Measurements from ENCODE around the gene ITM2C.
A peak's percentile ranks its signal among the peaks of the same experiment; 100 is the strongest.

Gene ITM2C

GRCh38 chr2:230864605-230865306 is at the start of gene ITM2C:
TSS of gene ITM2C (plus strand) at chr2:230864942. CDS start at chr2:230865026, 84 bp downstream.
- peak; percentile 54 for DNase-seq (ENCODE audit: low read depth)

DNA sequence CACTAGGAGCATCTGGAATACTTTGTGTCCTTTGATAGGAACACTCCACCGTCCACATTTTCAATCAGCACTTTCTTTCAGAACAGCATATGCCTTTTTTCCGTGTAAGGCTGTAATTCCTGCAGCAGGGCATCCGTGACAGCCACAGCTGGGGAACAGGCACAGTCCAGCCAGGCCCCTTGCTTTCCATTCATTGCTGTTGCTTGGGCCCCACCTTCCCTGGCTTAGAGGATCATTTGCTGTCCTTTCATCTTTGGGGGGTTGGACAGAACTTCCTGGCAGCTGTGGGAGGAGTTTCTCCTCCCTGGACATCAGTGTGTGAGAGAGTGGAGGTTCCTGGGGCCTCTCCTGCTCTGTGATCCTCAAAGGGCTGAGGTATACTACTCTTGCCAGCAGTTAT is 49.7 kb upstream of the ITM2C start:
- no peak for DNase-seq (ENCODE audit: low read depth)

GRCh38 chr2:230816735-230817134 is 48.0 kb upstream of the ITM2C start:
- no peak for DNase-seq (ENCODE audit: low read depth)

- no peak for DNase-seq (ENCODE audit: low read depth)
Measured at GRCh38 chr2:230819433-230819832, 45.3 kb upstream of the ITM2C start.

- no peak for DNase-seq (ENCODE audit: low read depth)
Measured at GRCh38 chr2:230821261-230821990, 43.3 kb upstream of the ITM2C start.

- DNase-seq (ENCODE audit: low read depth), result no peak
Measured at GRCh38 chr2:230821991-230822520, 42.7 kb upstream of the ITM2C start.

- DNase-seq (ENCODE audit: low read depth), result no peak
Measured at GRCh38 chr2:230823264-230823964, 41.3 kb upstream of the ITM2C start.

- DNase-seq (ENCODE audit: low read depth), result peak; percentile 68
Measured at GRCh38 chr2:230824406-230824978, 40.2 kb upstream of the ITM2C start.

DNA sequence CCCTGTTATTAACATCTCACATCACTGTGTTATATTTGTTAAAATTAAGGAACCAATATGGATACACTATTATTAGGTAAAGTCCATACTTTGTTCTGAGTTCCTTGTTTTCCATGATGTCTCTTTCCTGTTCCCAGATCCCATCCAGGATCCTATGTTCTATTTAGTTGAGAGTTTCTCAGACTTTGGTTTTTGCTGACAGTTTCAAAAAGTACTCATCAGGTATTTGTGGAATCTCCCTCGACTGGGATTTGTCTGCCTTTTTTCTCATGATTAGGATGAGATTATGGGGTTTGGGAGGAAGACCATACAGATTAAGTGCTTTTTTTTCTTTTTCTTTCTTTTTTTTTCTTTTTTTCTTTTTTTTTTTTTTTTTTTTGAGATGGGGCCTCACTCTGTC is 39.4 kb upstream of the ITM2C start:
- DNase-seq (ENCODE audit: low read depth), result no peak

GRCh38 chr2:230827774-230828271 is 36.9 kb upstream of the ITM2C start:
- no peak for DNase-seq (ENCODE audit: low read depth)

DNA sequence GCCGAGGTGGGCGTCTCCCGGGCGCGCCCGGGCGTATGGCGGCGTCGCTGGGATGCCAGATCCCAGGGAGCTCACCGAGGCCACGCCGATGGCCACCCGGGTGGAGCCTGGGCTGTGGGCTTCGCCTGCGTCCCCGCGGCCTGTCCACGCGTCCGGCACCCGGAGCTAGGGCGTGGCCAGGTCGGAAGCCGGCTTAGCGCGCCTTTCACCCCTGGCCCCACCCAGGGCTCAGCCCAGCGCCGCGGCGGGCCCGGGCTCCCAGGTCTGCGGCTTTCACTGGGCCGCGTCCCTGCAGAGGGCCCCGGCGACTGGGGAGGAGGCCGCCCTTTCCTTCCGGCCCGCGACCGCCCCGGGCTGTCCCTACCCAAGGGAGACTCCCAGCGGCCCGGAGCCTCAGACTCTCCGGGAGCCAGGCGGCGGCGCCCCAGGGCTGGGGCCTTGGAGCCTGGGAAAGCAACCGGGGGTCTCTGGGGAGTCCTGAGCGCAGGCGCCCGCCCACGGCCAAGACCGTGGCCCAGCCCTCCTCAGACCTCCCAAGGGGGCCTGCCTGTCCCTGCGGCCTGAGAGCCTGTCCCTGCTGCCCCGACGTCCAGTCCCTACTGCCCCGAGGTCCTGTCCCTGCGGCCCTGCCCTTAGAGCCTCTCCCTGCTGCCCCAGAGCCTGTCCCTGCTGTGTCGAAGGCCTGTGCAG is 36.3 kb upstream of the ITM2C start:
- DNase-seq (ENCODE audit: low read depth), result no peak

- no peak for DNase-seq (ENCODE audit: low read depth)
Measured at GRCh38 chr2:230829293-230829692, 35.4 kb upstream of the ITM2C start.

- DNase-seq (ENCODE audit: low read depth), result no peak
Measured at GRCh38 chr2:230829959-230830358, 34.8 kb upstream of the ITM2C start.

DNA sequence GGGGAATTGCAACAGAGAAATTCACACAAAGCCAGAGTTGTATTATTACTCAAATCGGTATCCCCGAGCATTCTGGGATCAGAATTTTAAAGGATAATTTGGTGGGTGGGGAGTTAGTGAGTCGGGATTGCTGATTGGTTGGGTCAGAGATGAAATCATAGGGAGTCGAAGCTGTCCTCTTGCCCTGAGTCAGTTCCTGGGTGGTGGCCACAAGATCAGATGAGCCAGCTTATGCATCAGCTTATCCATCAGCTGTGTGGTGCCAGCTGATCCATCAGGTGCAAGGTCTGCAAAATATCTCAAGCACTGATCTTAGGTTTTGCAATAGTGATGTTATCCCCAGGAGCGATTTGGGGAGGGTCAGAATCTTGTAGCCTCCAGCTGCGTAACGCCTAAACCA is 34.3 kb upstream of the ITM2C start:
- DNase-seq (ENCODE audit: low read depth), result no peak

- no peak for DNase-seq (ENCODE audit: low read depth)
Measured at GRCh38 chr2:230840301-230840700, 24.4 kb upstream of the ITM2C start.

DNA sequence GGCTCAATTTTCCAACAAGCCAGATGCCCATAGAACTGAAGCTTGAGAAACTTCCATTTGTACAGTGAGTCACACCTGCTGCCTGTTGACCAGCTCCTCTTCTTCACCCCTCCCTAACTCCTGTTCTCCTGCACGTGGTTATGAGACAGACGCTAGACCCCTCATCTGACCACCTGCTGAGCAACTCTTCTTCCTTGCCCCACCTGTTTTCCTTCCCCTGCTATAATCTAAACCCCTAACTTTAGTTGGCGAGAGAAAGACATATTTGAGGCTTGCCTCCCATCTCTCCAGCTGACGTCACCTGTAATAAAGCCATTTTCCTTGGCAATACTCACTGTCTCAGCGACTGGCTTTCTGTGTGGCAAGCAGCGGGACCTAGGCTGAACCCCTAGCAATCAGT is 22.3 kb upstream of the ITM2C start:
- no peak for DNase-seq (ENCODE audit: low read depth)

DNA sequence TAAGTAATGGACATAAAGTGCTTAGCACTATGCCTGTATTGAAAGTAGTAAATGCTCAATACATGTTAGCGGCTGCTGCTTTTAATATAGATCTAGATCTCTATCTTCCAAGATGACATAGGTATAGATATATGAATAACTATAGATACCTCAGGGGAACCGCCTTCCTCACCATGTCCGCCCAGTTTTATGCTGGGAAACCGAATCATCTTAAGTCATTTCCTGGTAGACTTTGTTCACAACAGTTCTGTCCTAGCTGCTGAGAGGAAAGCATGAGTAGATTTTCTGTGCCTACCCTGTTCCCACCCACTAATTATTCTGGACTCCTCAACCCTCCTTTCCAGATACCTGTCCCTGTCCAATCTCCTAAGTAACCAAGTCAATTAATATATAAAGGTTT is 21.6 kb upstream of the ITM2C start:
- DNase-seq (ENCODE audit: low read depth), result no peak

- no peak for DNase-seq (ENCODE audit: low read depth)
Measured at GRCh38 chr2:230846360-230846759, 18.4 kb upstream of the ITM2C start.

DNA sequence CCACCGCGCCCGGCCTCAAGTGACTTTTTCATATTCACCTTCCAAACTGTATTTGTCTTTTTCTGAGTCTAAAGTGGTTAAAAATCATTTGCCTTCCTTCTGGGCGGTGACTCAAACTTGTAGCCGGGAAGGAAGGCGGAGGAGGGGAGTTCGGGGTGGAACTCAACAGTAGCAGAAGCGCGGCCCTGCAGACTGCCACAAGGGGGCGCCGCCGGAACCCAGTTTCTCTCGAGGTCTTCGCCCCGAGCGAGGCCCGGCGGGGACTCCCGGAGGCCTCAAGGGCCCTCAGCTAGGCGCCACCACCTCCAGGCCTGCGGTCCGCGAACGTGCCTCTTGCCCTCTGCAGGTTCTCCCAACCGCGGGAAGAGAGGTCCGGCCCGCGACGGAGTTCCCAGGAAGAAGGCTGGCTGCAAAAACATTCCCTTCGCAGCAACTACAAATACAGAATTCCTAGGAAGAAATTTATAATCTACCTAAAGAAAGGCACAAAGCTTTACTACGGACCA is 16.8 kb upstream of the ITM2C start:
- peak; percentile 63 for DNase-seq (ENCODE audit: low read depth)

GRCh38 chr2:230849633-230850357 is 14.9 kb upstream of the ITM2C start:
- no peak for DNase-seq (ENCODE audit: low read depth)

- no peak for DNase-seq (ENCODE audit: low read depth)
Measured at GRCh38 chr2:230850358-230850658, 14.4 kb upstream of the ITM2C start.

Data from fibroblast of gingiva (primary cell).